HG03354 (cell line): ENCODE data around the gene FADS3.
"Not testable (repeated sequence)": the region's sequence is repeated elsewhere in the genome, so short reads cannot be mapped to it uniquely, and the experiment has no call there.

ENCODE experiments used
- ATAC-seq: cut with Tn5 transposase; IDR thresholded peaks from one replicate; pipeline ENCODE4 v1.9.1; 2021; ENCODE audit warnings: mild to moderate bottlenecking; ENCODE audit not compliant: unreplicated experiment, poor library complexity, severe bottlenecking

Gene FADS3

DNA sequence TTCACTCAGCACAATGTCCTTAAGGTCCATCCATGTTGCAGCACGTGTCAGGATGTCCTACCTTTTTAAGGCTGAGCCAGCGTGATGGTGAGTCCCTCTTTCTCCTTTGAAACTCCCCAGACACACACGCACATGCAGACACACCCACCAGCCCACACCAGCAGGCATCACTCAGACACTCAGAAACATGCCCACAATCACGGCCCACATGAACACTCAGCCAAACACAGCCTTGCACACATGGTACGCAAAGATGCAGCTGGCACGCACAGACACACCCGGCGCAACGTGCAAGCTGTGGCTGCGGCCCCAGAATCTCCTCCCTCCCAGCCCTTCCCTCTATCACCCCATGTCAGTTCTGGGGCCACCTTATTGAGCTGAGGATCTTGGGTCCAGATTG is 8.0 kb downstream of the FADS3 start:
- ATAC-seq, result no peak

DNA sequence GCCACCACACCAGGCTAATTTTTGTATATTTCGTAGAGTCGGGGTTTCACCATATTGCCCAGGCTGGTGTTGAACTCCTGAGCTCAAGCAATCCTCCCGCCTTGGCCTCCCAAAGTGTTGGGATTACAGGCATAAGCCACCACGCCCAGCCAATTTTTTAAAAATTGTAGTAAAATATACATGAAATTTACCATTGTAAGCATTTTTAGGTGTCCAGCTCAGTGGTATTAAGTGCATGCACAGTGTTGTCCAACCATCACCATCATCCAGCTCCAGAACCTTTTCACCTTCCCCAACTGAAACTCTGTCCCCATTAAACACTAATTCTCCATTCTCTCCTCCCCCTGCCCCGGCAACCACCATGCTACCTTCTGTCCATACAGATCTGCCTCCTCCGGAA is 8.5 kb downstream of the FADS3 start:
- ATAC-seq, result no peak

DNA sequence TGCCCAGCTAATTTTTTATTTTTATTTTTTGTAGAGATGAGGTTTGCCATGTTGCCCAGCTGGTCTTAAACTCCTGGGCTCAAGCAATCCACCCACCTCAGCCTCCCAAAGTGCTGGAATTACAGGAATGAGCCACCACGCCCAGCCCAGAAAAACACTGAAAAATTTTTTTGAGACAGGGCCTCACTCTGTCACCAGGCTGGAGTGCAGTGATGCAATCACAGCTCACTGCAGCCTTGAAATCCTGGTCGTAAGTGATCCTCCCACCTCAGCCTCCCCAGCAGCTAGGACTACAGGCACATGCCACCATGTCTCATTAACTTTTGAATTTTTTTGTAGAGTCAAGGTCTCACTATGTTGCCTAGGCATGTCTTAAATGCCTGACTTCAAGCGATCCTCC is 9.1 kb downstream of the FADS3 start:
- not testable (repeated sequence) for ATAC-seq

DNA sequence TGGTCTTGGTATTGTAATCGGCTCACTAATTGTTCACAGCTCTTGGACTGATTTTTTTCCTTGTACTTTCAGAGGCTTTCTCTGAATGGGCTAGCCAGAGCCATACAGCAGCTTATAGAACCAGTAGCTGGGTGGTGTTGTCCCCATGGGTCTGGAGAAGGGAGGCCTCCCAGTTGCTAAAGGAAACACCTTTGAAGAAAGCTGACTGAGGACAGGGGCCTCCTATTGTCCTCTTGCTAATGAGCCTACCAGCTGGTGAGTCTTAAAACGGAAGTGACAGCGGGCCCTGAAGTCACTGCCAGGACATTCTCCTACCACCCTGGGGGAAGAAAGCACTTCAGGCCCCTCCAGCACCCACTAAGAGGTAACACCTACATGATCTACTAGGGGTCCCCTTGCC is 9.9 kb downstream of the FADS3 start:
- no peak for ATAC-seq

DNA sequence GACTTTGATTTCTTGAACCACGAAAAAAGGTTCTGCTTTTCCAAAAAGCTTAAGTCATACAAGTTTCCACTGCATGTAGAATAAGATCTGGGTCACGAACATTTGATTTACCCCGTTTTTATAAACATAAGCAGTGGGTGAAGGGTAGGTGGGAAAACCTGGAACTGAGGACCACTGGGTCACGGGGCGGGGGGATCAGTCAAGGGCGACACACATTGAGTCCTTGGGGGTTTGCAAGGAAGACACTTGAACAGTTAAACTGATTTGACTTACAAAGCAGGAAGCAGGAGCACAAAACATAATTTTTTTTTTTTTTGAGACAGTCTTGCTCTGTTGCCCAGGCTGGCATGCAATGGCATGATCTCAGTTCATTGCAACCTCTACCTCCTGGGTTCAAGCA is 10.9 kb downstream of the FADS3 start:
- no peak for ATAC-seq

DNA sequence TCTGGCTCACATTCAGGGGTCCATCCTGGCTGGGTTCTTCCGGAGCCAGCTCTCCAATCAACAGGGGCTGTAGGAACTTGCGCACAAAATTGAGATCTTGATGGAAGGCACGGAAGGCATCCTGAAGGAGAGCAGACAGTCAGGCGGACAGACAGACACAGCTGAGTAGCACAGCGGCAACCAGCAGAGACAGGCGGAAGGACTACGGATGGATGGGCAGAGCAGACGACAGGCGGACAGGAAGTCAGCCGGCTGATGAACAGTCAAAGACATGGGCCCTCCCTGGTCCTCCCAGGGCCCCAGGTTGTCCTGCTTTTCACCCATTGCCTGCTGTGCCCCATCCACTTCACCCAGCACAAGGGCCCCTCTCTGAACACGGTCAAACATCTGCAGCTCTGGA is 11.3 kb downstream of the FADS3 start:
- no peak for ATAC-seq

DNA sequence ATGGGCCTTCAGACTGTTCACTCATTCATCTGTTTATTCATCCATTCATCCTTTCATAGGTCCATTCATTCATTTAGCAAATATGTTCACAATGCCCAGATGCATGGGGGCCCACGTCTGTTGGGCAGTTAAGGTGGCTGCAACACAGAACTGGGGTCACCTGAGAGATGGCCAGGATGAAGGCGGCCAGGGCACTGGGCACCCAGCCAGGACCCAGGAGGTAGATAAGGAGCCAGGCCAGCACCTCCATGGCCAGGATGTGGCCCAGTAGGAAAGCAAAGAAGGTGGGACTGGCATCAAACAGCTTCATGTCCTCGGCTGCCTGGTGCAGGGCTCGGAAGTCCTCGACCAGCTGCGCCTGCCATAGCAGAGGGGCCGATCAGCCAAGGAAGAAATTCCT is 12.2 kb downstream of the FADS3 start:
- ATAC-seq, result no peak

DNA sequence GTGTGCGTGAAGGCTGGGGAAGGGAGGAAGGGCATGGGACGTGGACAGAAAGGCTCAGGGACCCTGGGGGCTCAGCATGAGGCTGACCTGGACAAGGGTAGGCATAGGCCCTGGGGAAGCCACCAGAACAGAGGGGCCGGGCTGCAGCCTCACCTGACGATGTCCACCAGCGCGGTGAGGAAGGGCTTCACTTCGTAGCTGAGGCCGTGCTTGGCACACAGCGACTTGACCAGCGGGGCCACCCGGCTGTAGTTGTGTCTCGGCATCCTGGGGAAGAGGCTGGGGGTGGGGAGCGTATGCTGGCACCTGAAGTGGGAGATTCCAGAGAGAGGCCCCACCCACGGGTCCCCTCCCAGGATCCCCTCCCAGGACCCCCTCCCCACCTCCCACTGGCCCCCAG is 15.6 kb downstream of the FADS3 start:
- no peak for ATAC-seq

DNA sequence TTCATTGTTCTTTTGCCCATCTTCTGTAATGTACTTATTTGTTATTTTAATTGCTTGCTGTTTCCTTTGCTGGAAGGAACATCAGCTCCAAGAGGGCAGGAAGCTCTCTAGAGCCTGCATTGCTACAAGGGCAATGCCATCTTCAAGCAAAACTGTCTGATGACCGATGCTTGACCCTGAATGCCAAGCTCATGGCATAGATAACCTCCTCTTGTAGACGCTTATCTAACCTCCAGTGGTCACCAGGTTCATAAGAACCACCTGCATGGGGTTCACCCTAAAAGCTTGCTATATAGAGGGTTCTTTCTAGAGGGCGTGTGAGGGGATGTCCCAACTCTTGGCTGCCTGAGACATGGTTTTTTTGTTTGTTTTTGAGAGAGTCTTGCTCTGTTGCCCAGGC is 16.5 kb downstream of the FADS3 start:
- no peak for ATAC-seq

DNA sequence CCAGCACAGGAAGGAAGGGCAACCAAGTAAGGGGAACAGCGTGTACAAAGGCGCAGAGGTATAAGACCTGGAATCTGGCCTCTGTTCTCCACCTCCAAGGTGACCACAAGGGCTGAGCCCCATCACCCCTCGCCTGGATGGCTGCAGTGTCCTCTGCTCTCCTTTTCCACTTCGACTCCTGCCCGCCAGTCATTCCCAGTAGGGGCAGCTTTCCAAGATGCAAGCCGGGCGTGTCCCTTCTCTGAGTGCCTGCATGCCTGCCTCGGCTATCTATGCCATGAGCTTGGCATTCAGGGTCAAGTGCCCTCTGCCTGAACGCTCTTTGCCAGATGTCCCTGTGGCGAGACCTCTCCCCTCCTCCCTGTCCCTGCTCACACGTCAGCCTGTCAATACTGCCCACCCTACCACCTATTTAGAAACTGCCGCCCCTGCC is 17.0 kb downstream of the FADS3 start:
- no peak for ATAC-seq

DNA sequence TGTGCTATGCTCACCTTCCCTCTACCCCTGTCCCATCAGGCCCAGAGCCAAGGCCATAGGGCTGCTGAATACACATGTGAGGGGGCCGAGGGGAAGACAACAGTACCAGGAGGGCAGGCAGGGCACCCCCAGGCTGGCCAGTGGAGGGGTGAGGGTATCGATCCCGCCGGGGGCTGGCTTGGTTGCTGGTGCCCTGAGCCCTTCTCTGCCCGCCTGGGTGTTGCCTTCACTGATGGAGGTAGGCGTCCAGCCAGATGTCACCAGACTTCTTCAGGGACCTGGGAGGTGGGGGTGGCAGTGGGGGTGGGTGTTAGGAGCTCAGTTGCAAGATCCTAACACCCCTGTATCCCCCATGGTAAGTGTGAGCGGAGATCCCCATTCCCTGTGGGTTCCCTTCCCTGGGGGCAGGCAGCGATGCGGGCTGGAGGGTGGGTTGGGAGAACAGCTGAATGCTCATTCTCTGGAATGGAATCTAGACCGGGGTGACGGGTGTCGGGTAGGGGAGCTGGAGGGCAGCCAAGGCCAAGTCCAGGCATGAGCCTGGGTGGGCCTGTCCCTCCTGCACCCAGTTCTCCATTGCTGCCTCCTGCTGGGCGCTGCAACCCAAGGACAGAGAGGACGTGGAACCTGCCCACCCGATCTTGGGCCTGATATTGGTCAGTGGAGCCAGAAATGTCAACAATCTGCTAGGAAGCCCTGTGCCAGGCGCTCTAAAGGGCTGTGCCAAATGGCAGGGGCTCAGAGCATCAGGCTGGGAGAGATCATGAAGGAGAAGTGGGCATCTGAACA is 17.6 kb downstream of the FADS3 start:
- ATAC-seq, result no peak

DNA sequence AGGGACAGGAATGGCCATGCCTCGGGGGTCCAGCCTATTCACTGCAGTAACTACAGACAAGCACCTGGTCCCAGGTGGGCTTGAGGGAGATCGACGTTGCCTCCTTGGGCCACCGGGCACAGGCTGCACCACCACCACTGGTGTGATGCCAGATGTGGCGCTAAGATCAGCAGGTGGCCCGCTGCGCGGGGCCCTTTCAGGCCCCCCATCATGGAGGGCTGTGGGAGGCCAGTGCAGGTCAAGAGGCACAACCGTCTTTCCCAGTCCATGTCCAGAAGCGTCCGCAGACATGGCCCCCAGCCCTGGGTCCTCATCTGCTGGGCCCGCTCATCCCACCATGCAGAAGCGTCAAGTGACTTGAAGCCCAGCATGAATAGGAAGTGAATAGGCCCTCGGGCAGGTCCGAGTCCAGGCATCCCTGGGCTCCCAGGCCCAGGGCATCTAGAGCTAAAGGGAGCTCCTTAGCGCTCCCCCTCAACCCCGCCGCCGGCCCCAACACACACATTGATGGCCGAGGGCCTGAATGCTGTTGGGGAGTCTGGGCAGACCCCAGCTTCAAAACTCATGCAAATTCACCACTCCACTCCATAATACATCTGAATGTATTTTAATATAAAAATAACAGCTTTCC is 18.3 kb downstream of the FADS3 start:
- no peak for ATAC-seq

DNA sequence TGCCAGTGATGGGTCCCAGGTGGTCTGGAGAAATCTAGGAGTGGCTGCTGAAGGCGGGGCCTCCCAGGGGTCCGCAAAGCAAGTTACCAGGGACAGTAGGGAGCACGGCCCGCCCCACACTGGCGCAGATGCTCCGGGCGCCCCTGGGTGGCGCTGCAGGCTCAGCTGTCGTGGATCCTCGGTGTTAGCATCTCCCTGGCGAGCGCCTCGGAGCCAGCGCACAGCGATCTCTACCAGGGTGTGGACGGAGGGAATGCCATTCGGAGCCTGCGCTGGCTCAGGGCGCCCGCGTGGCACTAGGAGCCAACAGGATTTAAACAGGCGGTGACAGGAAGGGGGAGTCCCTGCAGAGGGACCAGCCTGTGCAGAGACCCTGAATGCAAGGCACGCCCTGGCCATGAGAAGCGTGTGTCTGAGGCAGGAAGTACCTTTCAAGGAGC is 20.2 kb downstream of the FADS3 start:
- peak; percentile 78 for ATAC-seq

DNA sequence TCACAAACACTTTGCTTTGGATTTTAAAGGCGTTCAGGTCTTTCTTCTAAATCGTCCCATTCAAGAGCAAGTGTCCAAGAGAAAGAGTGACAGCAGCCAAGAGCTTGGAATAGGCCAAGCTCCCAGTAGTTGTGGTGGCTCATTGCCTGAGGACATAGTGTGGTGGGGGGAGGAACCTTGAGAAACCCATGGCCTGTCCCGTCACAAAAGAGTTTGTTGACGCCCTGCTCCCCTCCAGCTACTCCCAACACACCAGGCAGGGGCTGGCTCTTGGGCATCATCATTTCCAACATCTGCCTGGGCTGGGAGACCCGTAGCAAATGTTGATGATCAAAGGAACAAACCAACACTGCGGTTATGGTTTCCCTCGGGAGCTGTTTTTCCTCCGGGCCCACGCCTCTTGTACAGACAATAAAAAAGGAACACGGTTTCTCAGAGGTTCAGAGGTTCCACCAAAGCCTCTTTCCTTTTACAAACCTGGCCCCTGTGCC is 20.8 kb downstream of the FADS3 start:
- ATAC-seq, result no peak

DNA sequence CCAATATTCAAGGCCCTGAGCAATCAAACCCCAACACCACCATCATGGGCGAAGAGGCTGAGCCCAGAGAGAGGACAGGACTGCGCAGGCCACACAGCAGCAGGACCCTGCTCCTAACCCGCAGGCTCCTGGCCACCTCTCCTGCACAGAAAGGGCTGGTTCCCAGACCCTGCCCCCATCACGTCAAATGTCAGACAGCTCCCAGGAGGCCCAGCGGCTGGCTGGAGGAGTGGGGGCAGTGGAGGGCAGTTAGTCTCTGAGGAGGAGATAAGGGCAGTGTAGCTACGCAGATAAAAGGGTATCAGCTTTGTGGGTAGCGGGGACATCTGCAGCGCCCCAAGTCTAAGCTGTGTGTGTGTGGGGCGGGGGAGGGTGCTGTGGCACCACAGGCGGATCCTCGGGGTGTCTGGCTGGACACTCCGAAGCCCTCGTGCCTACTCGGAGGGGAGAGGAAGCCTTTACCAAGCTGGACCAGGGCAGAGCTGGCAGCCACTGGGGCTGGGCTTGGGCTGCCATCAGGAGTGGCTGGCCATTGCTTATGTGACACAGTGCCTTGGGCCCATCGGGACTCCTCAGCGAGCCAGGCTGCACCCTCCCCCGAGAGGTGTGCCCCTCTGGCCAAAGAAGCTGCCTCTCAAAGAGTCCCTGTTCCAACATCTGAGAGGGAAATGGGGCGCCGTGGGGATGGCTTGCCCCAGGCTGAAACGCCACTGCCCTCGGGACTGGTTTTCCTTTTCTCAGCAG is 21.5 kb downstream of the FADS3 start:
- no peak for ATAC-seq

DNA sequence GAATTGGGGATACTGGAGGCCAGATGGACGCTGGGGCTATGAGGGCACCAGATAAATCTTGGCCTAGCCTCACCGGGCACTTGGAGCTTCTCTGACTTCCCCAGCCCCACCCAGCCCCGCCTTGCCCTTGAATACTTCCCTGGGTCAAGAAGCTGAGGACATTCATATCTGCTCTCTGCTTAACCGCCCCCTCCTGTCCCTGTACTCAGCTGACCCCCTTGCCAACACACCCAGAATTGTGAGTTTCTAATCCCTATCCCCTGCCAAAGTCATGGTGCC is 22.0 kb downstream of the FADS3 start:
- ATAC-seq, result no peak

DNA sequence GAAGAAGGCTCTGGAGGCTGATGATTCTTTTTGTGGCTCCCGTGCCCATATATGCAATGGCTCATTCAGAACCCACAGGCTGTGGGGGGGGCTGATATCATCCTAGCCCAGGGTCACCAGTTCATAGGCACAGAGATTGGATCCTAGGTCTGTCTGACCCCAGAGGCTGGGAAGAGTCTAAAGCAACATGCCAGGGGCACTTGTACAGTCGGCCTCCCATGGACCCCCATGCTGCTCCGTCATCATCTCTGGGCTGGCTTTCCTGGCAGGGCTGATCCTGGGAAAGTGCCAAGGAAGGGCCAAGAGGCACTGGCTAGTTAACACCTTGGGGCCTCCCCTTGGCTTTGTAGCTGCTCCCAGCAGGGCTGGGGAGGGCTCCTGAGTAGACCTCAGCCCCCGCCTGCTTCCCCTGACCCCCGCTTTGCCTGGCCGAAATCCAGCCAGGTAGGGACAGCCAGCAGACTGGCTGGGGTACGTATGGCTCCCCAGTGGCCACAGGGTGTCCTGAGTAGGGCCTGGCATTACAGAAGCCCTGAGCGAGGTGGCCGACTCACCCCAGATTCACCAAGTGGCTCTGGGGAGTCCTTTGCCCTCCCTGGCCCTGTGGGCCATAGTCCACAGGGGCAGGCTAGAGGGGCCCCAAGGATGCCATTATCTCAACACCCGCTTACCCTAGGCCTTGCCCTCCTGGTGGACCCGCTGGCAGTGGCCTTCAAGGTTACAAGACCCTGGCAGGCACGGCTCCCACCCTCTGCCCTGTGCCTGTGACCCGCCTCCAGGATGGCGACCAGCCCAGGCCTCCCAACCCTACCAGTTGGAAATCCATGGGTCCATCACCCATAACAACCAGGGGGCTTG is 22.5 kb downstream of the FADS3 start:
- ATAC-seq, result no peak

DNA sequence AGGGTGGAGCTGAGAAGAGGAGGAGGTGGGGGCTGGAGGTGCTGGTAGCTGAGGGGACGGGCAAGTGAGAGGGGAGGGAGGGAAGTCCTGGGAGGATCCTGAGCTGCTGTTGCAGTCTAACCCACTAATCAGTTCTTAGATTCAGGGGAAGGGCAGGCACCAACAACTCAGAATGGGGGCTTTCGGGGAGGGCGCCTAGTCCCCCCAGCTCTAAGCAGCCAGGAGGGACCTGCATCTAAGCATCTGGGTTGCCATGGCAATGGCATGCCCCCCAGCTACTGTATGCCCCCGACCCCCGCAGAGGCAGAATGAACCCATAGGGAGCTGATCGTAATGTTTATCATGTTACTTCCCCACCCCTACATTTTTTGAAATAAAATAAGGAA is 24.4 kb downstream of the FADS3 start:
- ATAC-seq, result no peak

DNA sequence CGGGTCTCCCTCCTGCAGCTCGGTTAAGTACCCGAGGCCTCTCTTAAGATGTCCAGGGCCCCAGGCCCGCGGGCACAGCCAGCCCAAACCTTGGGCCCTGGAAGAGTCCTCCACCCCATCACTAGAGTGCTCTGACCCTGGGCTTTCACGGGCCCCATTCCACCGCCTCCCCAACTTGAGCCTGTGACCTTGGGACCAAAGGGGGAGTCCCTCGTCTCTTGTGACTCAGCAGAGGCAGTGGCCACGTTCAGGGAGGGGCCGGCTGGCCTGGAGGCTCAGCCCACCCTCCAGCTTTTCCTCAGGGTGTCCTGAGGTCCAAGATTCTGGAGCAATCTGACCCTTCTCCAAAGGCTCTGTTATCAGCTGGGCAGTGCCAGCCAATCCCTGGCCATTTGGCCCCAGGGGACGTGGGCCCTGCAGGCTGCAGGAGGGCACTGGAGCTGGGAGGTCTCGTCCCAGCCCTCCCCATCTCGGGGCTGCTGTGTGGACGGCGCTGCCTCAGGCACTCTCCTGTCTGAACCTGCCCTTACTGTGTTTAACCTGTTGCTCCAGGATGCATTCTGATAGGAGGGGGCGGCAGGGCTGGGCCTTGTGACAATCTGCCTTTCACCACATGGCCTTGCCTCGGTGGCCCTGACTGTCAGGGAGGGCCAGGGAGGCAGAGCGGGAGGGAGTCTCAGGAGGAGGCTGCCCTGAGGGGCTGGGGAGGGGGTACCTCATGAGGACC is 25.0 kb downstream of the FADS3 start:
- ATAC-seq, result no peak
